Islet precursor cell (in vitro differentiated cells): ENCODE data around the gene ADH4.
"Not testable (repeated sequence)": the region's sequence is repeated elsewhere in the genome, so short reads cannot be mapped to it uniquely, and the experiment has no call there.

Experiments
- DNase-seq: peaks from one replicate; pipeline ENCODE4 v3.0.0-alpha.2; 2018

ADH4 gene

GRCh38 chr4:99131378-99131777 lies 12.7 kb downstream of the ADH4 start:
- no peak for DNase-seq

DNA sequence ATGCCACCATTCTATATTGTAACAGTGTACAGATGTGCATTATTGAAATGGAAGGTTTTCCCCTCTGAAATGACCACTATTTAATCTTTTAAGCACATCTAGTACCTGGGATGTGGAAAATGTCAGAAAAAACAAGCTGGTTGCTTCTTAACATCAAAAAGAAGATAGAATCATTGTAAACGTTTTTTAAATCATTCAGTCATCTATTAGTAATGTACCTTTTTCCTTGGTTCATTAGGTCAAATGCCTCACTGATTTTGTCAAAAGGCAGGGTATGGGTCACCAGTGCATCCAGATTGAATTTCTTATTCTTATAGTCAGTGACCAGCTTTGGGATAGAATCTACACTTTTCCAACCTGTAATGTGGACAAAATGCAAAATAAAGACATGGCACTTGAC lies 17.7 kb downstream of the ADH4 start:
- DNase-seq: no peak

DNA sequence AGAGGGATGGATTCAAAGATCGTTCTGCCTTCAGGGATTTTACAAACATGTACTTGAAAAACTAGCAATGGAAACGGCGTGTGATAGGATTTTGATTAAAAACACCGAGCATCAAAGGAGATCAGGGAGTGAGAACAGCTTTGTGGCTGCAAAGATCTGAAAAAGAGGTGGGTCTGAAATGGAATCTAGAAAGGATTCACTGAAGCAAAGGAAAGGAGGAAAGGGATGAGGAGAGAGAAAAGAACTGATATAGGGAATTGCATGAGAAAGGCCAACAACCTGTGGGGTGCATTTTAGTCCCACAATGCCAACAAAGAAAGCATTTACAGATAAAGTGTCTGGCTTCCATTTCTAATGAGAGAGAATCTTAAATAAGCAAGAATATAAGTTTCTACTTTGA lies 23.1 kb downstream of the ADH4 start:
- DNase-seq: no peak

GRCh38 chr4:99120501-99120900 lies 23.6 kb downstream of the ADH4 start:
- DNase-seq: no peak

GRCh38 chr4:99117876-99118693 lies 26.0 kb downstream of the ADH4 start:
- no peak for DNase-seq

DNA sequence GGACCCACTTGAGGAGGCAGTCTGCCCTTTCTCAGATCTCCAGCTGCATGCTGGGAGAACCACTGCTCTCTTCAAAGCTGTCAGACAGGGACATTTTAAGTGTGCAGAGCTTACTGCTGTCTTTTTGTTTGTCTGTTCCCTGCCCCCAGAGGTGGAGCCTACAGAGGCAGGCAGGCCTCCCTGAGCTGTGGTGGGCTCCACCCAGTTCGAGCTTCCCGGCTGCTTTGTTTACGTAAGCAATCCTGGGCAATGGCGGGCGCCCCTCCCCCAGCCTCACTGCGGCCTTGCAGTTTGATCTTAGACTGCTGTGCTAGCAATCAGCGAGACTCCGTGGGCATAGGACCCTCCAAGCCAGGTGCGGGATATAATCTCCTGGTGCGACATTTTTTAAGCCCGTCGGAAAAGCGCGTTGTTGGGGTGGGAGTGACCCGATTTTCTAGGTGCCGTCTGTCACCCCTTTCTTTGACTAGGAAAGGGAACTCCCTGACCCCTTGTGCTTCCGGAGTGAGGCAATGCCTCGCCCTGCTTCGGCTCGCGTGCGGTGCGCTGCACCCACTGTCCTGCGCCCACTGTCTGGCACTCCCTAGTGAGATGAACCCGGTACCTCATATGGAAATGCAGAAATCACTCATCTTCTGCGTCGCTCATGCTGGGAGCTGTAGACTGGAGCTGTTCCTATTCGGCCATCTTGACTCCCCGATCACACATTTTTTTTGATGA lies 26.8 kb downstream of the ADH4 start:
- not testable (repeated sequence) for DNase-seq

DNA sequence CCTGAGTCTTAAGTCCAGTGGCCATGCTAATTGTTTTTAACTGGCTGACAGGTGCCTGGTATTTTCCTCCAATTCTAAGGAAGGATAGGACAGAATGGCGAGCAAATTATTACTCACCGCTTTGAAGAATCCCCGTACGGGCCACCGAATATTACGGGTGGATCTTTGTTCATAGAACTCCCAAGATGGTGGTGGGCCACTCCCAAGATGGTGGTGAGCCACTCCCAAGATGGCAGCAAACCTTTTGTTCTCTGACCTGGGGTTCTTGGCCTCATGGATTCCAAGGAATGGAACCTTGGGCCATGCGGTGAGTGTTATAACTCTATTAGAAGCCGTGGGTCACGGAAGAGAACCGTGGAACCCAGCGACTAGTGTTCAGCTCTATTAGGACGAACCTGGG lies 34.8 kb downstream of the ADH4 start:
- not testable (repeated sequence) for DNase-seq

DNA sequence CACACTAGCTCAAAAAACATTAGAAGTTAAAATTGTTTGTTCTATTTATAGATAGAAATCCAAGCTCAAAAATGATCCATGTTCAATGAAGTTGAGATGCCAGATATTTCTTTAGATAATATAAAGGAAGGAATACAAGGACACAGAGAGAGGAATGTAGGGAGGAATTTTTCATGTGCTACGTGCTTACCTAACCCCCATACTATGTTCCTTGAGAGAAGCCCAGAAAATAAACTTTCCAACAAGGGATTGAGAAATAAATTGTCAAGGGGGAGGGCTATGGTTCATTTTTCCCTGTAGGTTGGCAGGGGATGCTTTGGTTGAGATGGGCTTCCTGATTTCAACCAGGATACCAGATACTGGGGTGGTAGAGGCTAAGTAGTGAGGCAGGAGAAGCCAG lies 39.9 kb downstream of the ADH4 start:
- no peak for DNase-seq

DNA sequence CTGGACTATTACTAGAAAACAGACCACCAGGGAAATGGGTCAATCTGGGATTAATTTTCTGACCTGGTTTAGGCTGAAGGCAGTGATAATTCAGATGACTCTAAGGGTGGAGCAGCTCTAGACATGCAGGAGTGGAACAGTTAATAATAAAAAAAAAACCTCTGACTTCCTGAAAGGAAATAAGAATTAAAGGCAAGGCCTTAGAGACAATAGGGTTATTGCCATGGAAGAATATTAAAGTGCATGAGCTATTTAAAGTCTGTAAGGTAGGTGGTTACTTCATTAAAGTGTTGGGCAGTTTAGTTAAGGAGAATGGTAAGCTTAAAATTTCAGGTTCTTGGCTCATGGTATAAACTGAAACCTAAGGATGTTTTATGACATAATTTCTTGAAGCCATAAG lies 40.9 kb downstream of the ADH4 start:
- no peak for DNase-seq

DNA sequence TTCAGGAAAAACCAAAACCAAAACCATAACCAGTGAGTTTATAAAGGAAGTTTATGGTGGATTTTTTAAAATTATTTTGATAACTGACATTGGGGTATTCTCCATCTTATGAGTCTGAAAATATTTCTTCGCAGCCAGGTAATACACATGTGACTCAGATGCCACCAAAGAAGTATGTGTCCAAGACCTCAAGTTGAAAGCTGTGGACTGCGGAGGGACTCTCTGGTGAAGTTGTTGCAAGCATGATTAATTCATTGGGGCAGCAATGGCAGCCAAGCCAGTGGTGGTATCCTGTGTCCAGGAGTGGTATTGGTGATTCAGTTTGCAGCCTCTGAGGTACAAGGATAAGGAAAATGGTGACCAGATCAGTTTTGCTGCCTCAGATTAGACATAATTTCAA lies 41.5 kb downstream of the ADH4 start:
- no peak for DNase-seq

GRCh38 chr4:99100876-99101275 lies 43.2 kb downstream of the ADH4 start:
- no peak for DNase-seq

DNA sequence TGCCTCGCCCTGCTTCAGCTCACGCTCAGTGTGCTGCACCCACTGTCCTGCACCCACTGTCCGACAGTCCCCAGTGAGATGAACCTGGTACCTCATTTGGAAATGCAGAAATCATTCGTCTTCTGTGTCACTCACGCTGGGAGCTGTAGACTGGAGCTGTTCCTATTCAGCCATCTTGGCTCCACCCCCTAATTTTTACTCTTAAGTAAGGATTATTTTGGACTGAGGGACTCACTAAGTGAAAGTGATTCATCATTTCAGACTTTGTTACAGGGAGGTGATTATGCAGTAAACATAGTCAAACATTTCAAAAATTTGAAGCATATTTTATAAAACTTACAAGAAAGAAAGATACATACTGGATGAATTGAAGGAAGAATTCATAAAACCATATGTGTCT lies 44.3 kb downstream of the ADH4 start:
- DNase-seq: not testable (repeated sequence)

DNA sequence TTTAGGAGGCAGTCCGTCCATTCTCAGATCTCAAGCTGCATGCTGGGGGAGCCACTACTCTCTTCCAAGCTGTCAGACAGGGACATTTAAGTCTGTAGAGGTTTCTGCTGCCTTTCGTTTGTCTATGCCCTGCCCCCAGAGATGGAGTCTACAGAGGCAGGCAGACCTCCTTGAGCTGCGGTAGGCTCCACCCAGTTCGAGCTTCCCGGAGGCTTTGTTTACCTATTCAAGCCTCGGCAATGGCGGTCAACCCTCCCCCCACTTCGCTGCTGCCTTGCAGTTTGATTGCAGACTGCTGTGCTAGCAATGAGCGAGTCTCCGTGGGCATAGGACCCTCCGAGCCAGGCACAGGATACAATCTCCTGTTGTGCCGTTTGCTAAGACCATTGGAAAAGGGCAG lies 44.8 kb downstream of the ADH4 start:
- DNase-seq: no peak

DNA sequence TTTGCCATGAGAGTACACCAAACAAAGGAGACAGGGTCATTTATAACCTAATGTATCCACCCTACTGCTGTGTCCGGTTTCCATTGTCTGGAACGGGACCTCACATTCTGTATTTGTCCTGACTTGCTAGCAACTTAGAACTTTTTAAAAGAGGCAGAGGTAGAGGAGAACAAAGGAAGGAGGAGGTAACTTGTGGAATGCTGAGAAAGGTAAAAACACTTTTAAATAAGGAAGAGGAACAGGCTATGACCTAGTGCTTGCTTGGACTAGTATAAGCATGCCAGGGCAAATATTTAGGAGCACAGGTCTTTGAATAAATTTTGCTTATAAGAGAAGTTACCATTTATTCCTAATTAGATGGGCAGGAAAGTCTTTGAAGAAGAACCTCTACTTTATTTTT lies 52.3 kb downstream of the ADH4 start:
- DNase-seq: not testable (repeated sequence)

- DNase-seq: no peak
Measured at GRCh38 chr4:99091216-99091575, 52.9 kb downstream of the ADH4 start.

DNA sequence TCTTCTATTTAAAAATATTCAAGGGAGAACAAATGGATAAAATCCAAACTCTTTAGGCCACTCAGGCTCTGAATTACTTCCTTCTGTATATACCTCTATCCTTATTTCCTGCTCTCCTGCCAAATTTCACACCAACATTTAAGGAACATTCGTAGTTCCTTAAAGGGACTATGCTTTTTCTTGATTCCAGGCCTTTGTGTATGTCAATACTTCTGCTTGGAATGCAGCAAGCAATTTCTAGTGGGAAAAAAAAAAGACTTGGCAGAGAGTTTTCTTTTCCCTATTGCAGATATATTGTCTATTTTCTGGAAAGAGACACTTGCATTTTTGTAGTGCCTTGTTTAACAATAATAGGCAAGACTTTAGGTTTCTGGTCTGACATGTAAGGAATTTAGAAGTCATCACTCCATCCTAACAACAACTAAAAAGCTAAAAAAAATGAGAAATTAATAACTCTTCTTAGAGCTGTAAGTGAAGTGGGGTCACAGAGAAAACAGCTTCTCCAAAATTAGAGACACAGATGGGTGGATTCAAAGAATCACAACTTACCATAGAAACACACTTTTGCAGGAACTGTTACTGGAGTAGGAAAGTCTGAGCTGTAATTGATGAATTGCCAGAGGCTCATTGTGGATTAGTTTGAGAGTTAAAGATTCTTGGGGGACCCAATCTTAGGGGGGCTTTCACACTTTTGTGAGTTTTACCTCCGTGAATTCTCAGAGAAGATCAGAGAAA lies 53.4 kb downstream of the ADH4 start:
- no peak for DNase-seq

GRCh38 chr4:99088481-99089365 lies 55.4 kb downstream of the ADH4 start, which contains the start of gene ADH5:
TSS of gene ADH5 (minus strand) at chr4:99088788. CDS start at chr4:99088700, 88 bp downstream.
- DNase-seq: peak; percentile 94

- no peak for DNase-seq
Measured at GRCh38 chr4:99088023-99088449, 56.1 kb downstream of the ADH4 start.

GRCh38 chr4:99084595-99084994 lies 59.5 kb downstream of the ADH4 start:
- no peak for DNase-seq

- DNase-seq: no peak
Measured at GRCh38 chr4:99082192-99082591, 61.9 kb downstream of the ADH4 start.

GRCh38 chr4:99080869-99081268 lies 63.2 kb downstream of the ADH4 start:
- not testable (repeated sequence) for DNase-seq

- no peak for DNase-seq
Measured at GRCh38 chr4:99079625-99080295, 64.3 kb downstream of the ADH4 start.
